Measurements from ENCODE around the gene NTM. TPM values are rescaled to one million over a fixed set of nuclear protein-coding genes. Genes with fewer than 3 reads are reported as not detected.

The NTM gene
- total and polyA plus RNA-seq, 4 experiments from 2014 or later, result not detected

- no peaks in the 10 kb centered on the region for H3K4me1 Mint-ChIP-seq
- no peak overlapping the region for H3K27ac Mint-ChIP-seq
- ChIA-PET CTCF (ENCODE audit: partially characterized antibody) (no interaction called here), POLR2A (ENCODE audit: partially characterized antibody) (no interaction called here)
- H3K36me3 Mint-ChIP-seq, result no peaks in the 10 kb centered on the region
- Histone ChIP-seq H3K9me3 (ENCODE audit: control insufficient read depth in 1 of 2, low read length in 2 of 2) (no peaks in the 10 kb centered on the region), H3K36me3 (ENCODE audit: insufficient read depth, low read length) (no peaks in the 10 kb centered on the region), H3K27me3 (ENCODE audit: insufficient read depth, low read length) (no peaks in the 10 kb centered on the region), H3K4me3 (ENCODE audit: low read length in 2 of 2) (no peak overlapping the region), H3K4me1 (ENCODE audit: insufficient read depth, low read length) (no peaks in the 10 kb centered on the region), H3K27ac (ENCODE audit: low read depth, low read length) (no peak overlapping the region)
- no peaks in the 10 kb centered on the region for H3K27me3 Mint-ChIP-seq
- H3K4me3 Mint-ChIP-seq, result no peak overlapping the region
- no peak for DNase-seq
- intact Hi-C loops (cut with micrococcal nuclease), result no loop called here
- H3K9me3 Mint-ChIP-seq, result peaks cover 0 to 5% (median 0%) of the 10 kb centered on the region in 8 donors
Measured at GRCh38 chr11:131600628-131601027, 230.2 kb downstream of the NTM start.

- H3K4me1 Mint-ChIP-seq, result no peaks in the 10 kb centered on the region
Measured at GRCh38 chr11:131601586-131601985, 231.2 kb downstream of the NTM start.

GRCh38 chr11:131602431-131602830 lies 232.0 kb downstream of the NTM start:
- Histone ChIP-seq H3K27me3 (ENCODE audit: insufficient read depth, low read length) (no peaks in the 10 kb centered on the region), H3K36me3 (ENCODE audit: insufficient read depth, low read length) (no peaks in the 10 kb centered on the region), H3K4me3 (ENCODE audit: low read length in 2 of 2) (no peak overlapping the region), H3K27ac (ENCODE audit: low read depth, low read length) (no peak overlapping the region), H3K4me1 (ENCODE audit: insufficient read depth, low read length) (no peaks in the 10 kb centered on the region), H3K9me3 (ENCODE audit: control insufficient read depth in 1 of 2, low read length in 2 of 2) (no peaks in the 10 kb centered on the region)
- no peak overlapping the region for H3K27ac Mint-ChIP-seq
- CTCF ChIA-PET (ENCODE audit: partially characterized antibody), result no interaction called here
- no peaks in the 10 kb centered on the region for H3K27me3 Mint-ChIP-seq
- peaks cover 0 to 5% (median 0%) of the 10 kb centered on the region in 8 donors for H3K9me3 Mint-ChIP-seq
- POLR2A ChIA-PET (ENCODE audit: partially characterized antibody), result no interaction called here
- H3K4me1 Mint-ChIP-seq, result no peaks in the 10 kb centered on the region
- no peak overlapping the region for H3K4me3 Mint-ChIP-seq
- no peak for DNase-seq
- no peaks in the 10 kb centered on the region for H3K36me3 Mint-ChIP-seq
- intact Hi-C loops (cut with micrococcal nuclease), result no loop called here

More at GRCh38 chr11:131601586-131601985, 231.2 kb downstream of the NTM start:
- Mint-ChIP-seq H3K27ac (no peak overlapping the region), H3K36me3 (no peaks in the 10 kb centered on the region), H3K27me3 (no peaks in the 10 kb centered on the region), H3K9me3 (peaks cover 0 to 5% (median 0%) of the 10 kb centered on the region in 8 donors), H3K4me3 (no peak overlapping the region)
- DNase-seq, result no peak
- no peaks in the 10 kb centered on the region for H3K4me1 ChIP-seq (ENCODE audit: insufficient read depth, low read length)
- H3K27me3 ChIP-seq (ENCODE audit: insufficient read depth, low read length), result no peaks in the 10 kb centered on the region
- ChIA-PET POLR2A (ENCODE audit: partially characterized antibody) (no interaction called here), CTCF (ENCODE audit: partially characterized antibody) (no interaction called here)
- H3K27ac ChIP-seq (ENCODE audit: low read depth, low read length), result no peak overlapping the region
- no peaks in the 10 kb centered on the region for H3K9me3 ChIP-seq (ENCODE audit: control insufficient read depth in 1 of 2, low read length in 2 of 2)
- H3K4me3 ChIP-seq (ENCODE audit: low read length in 2 of 2), result no peak overlapping the region
- intact Hi-C loops (cut with micrococcal nuclease), result no loop called here
- no peaks in the 10 kb centered on the region for H3K36me3 ChIP-seq (ENCODE audit: insufficient read depth, low read length)

GRCh38 chr11:131606811-131607335 lies 236.5 kb downstream of the NTM start:
- Histone ChIP-seq H3K9me3 (ENCODE audit: control insufficient read depth in 1 of 2, low read length in 2 of 2) (no peaks in the 10 kb centered on the region), H3K4me3 (ENCODE audit: low read length in 2 of 2) (no peak overlapping the region), H3K36me3 (ENCODE audit: insufficient read depth, low read length) (no peaks in the 10 kb centered on the region), H3K27me3 (ENCODE audit: insufficient read depth, low read length) (no peaks in the 10 kb centered on the region), H3K4me1 (ENCODE audit: insufficient read depth, low read length) (no peaks in the 10 kb centered on the region), H3K27ac (ENCODE audit: low read depth, low read length) (no peak overlapping the region)
- Mint-ChIP-seq H3K9me3 (peaks cover 0 to 7% (median 3%) of the 10 kb centered on the region in 8 donors), H3K27ac (no peak overlapping the region), H3K27me3 (peaks cover 0 to 4% of the 10 kb centered on the region in 2 donors), H3K36me3 (no peaks in the 10 kb centered on the region), H3K4me1 (no peaks in the 10 kb centered on the region), H3K4me3 (no peak overlapping the region)
- ChIA-PET POLR2A (ENCODE audit: partially characterized antibody) (no interaction called here), CTCF (ENCODE audit: partially characterized antibody) (no interaction called here)
- no peak for DNase-seq
- intact Hi-C loops (cut with micrococcal nuclease), result no loop called here

- H3K4me1 Mint-ChIP-seq, result no peaks in the 10 kb centered on the region
- peaks cover 0 to 4% of the 10 kb centered on the region in 2 donors for H3K27me3 Mint-ChIP-seq
- no peaks in the 10 kb centered on the region for H3K36me3 Mint-ChIP-seq
- H3K4me3 Mint-ChIP-seq, result no peak overlapping the region
- ChIA-PET CTCF (ENCODE audit: partially characterized antibody) (no interaction called here), POLR2A (ENCODE audit: partially characterized antibody) (no interaction called here)
- DNase-seq, result no peak
- H3K27ac Mint-ChIP-seq, result no peak overlapping the region
- Histone ChIP-seq H3K36me3 (ENCODE audit: insufficient read depth, low read length) (no peaks in the 10 kb centered on the region), H3K9me3 (ENCODE audit: control insufficient read depth in 1 of 2, low read length in 2 of 2) (no peaks in the 10 kb centered on the region), H3K27ac (ENCODE audit: low read depth, low read length) (no peak overlapping the region), H3K4me1 (ENCODE audit: insufficient read depth, low read length) (no peaks in the 10 kb centered on the region), H3K4me3 (ENCODE audit: low read length in 2 of 2) (no peak overlapping the region), H3K27me3 (ENCODE audit: insufficient read depth, low read length) (no peaks in the 10 kb centered on the region)
- peaks cover 0 to 7% (median 1%) of the 10 kb centered on the region in 8 donors for H3K9me3 Mint-ChIP-seq
- intact Hi-C loops (cut with micrococcal nuclease), result no loop called here
Measured at GRCh38 chr11:131609337-131609736, 238.9 kb downstream of the NTM start.

GRCh38 chr11:131609921-131610320 lies 239.5 kb downstream of the NTM start:
- Histone ChIP-seq H3K9me3 (ENCODE audit: control insufficient read depth in 1 of 2, low read length in 2 of 2) (no peaks in the 10 kb centered on the region), H3K4me1 (ENCODE audit: insufficient read depth, low read length) (no peaks in the 10 kb centered on the region), H3K36me3 (ENCODE audit: insufficient read depth, low read length) (no peaks in the 10 kb centered on the region), H3K27me3 (ENCODE audit: insufficient read depth, low read length) (no peaks in the 10 kb centered on the region), H3K4me3 (ENCODE audit: low read length in 2 of 2) (no peak overlapping the region), H3K27ac (ENCODE audit: low read depth, low read length) (no peak overlapping the region)
- DNase-seq, result no peak
- H3K36me3 Mint-ChIP-seq, result no peaks in the 10 kb centered on the region
- no peaks in the 10 kb centered on the region for H3K4me1 Mint-ChIP-seq
- H3K9me3 Mint-ChIP-seq, result peaks cover 0 to 7% (median 1%) of the 10 kb centered on the region in 8 donors
- peaks cover 1 to 4% of the 10 kb centered on the region in 2 donors for H3K27me3 Mint-ChIP-seq
- no peak overlapping the region for H3K4me3 Mint-ChIP-seq
- CTCF ChIA-PET (ENCODE audit: partially characterized antibody), result no interaction called here
- no peak overlapping the region for H3K27ac Mint-ChIP-seq
- intact Hi-C loops (cut with micrococcal nuclease), result no loop called here
- POLR2A ChIA-PET (ENCODE audit: partially characterized antibody), result no interaction called here

GRCh38 chr11:131611322-131611721 lies 240.9 kb downstream of the NTM start:
- no peaks in the 10 kb centered on the region for H3K36me3 Mint-ChIP-seq
- H3K27ac Mint-ChIP-seq, result peak overlapping the region in 1 of 7 donors; percentile 24
- Histone ChIP-seq H3K4me1 (ENCODE audit: insufficient read depth, low read length) (no peaks in the 10 kb centered on the region), H3K9me3 (ENCODE audit: control insufficient read depth in 1 of 2, low read length in 2 of 2) (no peaks in the 10 kb centered on the region), H3K4me3 (ENCODE audit: low read length in 2 of 2) (no peak overlapping the region), H3K27ac (ENCODE audit: low read depth, low read length) (no peak overlapping the region), H3K27me3 (ENCODE audit: insufficient read depth, low read length) (no peaks in the 10 kb centered on the region), H3K36me3 (ENCODE audit: insufficient read depth, low read length) (no peaks in the 10 kb centered on the region)
- H3K9me3 Mint-ChIP-seq, result peaks cover 0 to 9% (median 1%) of the 10 kb centered on the region in 8 donors
- no peak overlapping the region for H3K4me3 Mint-ChIP-seq
- no peak for DNase-seq
- no peaks in the 10 kb centered on the region for H3K4me1 Mint-ChIP-seq
- H3K27me3 Mint-ChIP-seq, result peaks cover 1 to 4% of the 10 kb centered on the region in 2 donors
- POLR2A ChIA-PET (ENCODE audit: partially characterized antibody), result no interaction called here
- intact Hi-C loops (cut with micrococcal nuclease), result no loop called here
- CTCF ChIA-PET (ENCODE audit: partially characterized antibody), result no interaction called here

- H3K36me3 Mint-ChIP-seq, result no peaks in the 10 kb centered on the region
- H3K4me3 ChIP-seq (ENCODE audit: low read length in 2 of 2), result no peak overlapping the region
- H3K27ac ChIP-seq (ENCODE audit: low read depth, low read length), result no peak overlapping the region
- H3K27me3 Mint-ChIP-seq, result peaks cover 1 to 4% of the 10 kb centered on the region in 2 donors
- no peak for DNase-seq
- H3K36me3 ChIP-seq (ENCODE audit: insufficient read depth, low read length), result no peaks in the 10 kb centered on the region
- POLR2A ChIA-PET (ENCODE audit: partially characterized antibody), result no interaction called here
- H3K4me1 Mint-ChIP-seq, result no peaks in the 10 kb centered on the region
- CTCF ChIA-PET (ENCODE audit: partially characterized antibody), result no interaction called here
- H3K27me3 ChIP-seq (ENCODE audit: insufficient read depth, low read length), result no peaks in the 10 kb centered on the region
- H3K9me3 ChIP-seq (ENCODE audit: control insufficient read depth in 1 of 2, low read length in 2 of 2), result no peaks in the 10 kb centered on the region
- peaks cover 0 to 9% (median 1%) of the 10 kb centered on the region in 8 donors for H3K9me3 Mint-ChIP-seq
- no peak overlapping the region for H3K27ac Mint-ChIP-seq
- no peak overlapping the region for H3K4me3 Mint-ChIP-seq
- intact Hi-C loops (cut with micrococcal nuclease), result no loop called here
- H3K4me1 ChIP-seq (ENCODE audit: insufficient read depth, low read length), result no peaks in the 10 kb centered on the region
Measured at GRCh38 chr11:131612533-131612932, 242.1 kb downstream of the NTM start.

Data from CD4-positive, alpha-beta memory T cell (primary cell).